NCI-H524 (cell line): Measurements from ENCODE around the gene PYGB.

Experiments
- DNase-seq, 2 experiments: peaks; one replicate each; lab custom pipeline; 2025; lab: John Stamatoyannopoulos, UW

Gene PYGB

GRCh38 chr20:25247956-25248785 is at the start of gene PYGB:
Gene PYGB, plus strand, starts transcription at chr20:25248085. Its CDS starts 94 bp downstream, at chr20:25248179.
- DNase-seq = peak; percentile 58 to 76

GRCh38 chr20:25198663-25199383 is 49.1 kb upstream of the PYGB start:
- DNase-seq = no peak

- DNase-seq = peak; percentile 46 to 79
Measured at GRCh38 chr20:25199473-25200260, 48.2 kb upstream of the PYGB start.

- DNase-seq = no peak
Measured at GRCh38 chr20:25203089-25203488, 44.8 kb upstream of the PYGB start.

- DNase-seq = no peak
Measured at GRCh38 chr20:25203871-25204320, 44.0 kb upstream of the PYGB start.

GRCh38 chr20:25204550-25205276 is 43.2 kb upstream of the PYGB start:
- no peak for DNase-seq

- DNase-seq = no peak
Measured at GRCh38 chr20:25205277-25206062, 42.4 kb upstream of the PYGB start.

GRCh38 chr20:25206063-25206403 is 41.9 kb upstream of the PYGB start:
- DNase-seq = no peak

GRCh38 chr20:25206548-25206947 is 41.3 kb upstream of the PYGB start:
- DNase-seq = no peak

- no peak for DNase-seq
Measured at GRCh38 chr20:25207149-25207959, 40.5 kb upstream of the PYGB start.

- DNase-seq = no peak
Measured at GRCh38 chr20:25207960-25208534, 39.8 kb upstream of the PYGB start.

- no peak for DNase-seq
Measured at GRCh38 chr20:25209400-25209799, 38.5 kb upstream of the PYGB start.

GRCh38 chr20:25209911-25210310 is 38.0 kb upstream of the PYGB start:
- no peak for DNase-seq

- no peak for DNase-seq
Measured at GRCh38 chr20:25211273-25211672, 36.6 kb upstream of the PYGB start.

GRCh38 chr20:25212242-25212641 is 35.6 kb upstream of the PYGB start:
- DNase-seq = no peak

GRCh38 chr20:25213566-25214425 is 34.1 kb upstream of the PYGB start:
- no peak for DNase-seq

GRCh38 chr20:25214426-25214790 is 33.5 kb upstream of the PYGB start:
- DNase-seq = no peak

GRCh38 chr20:25214819-25215218 is 33.1 kb upstream of the PYGB start:
- DNase-seq = no peak

- no peak for DNase-seq
Measured at GRCh38 chr20:25215521-25215920, 32.4 kb upstream of the PYGB start.
